Esophagus muscularis mucosa (tissue), 4 donors: ENCODE results near the gene EDIL3. TPM values are rescaled to one million over a fixed set of nuclear protein-coding genes. Genes with fewer than 3 reads are reported as not detected.

Source experiments
- DNase-seq: peaks from one replicate; pipeline ENCODE4 v3.0.0-alpha.2; 2017; ENCODE audit errors: extremely low spot score
- H3K27ac ChIP-seq, 4 donors: fragments of 200-600 bp; sonication (generic); replicated peaks in 1 of 4; 1 replicate in 3 of 4; 2 replicates in 1 of 4; pipeline ENCODE4 v1.5.1; 2016 to 2019; ENCODE audit warnings: mild to moderate bottlenecking in 1 of 4
- H3K27me3 ChIP-seq, 4 donors: fragments of 200-600 bp; sonication (generic); one replicate each; pipeline versions ENCODE4 v1.5.1 to v1.6.0; 2016 to 2019
- H3K36me3 ChIP-seq, 4 donors: fragments of 200-600 bp; sonication (generic); one replicate each; pipeline ENCODE4 v1.5.1; 2016 to 2019
- H3K4me1 ChIP-seq, 4 donors: fragments of 200-600 bp; sonication (generic); one replicate each; pipeline ENCODE4 v1.5.1; 2016 to 2019
- H3K4me3 ChIP-seq, 4 donors: fragments of 200-600 bp; sonication (generic); 1 replicate in 2 of 4; 2 replicates in 2 of 4; pipeline ENCODE4 v1.5.1; 2016 to 2019; ENCODE audit warnings: mild to moderate bottlenecking in 4 of 4, moderate library complexity in 1 of 4
- H3K9me3 ChIP-seq, 4 donors: fragments of 200-600 bp; sonication (generic); 1 replicate in 3 of 4; 2 replicates in 1 of 4; pipeline ENCODE4 v1.5.1; 2016 to 2019
- CTCF ChIP-seq, 3 experiments: fragments of 200-600 bp in 2 of 3; fragments of 450-650 bp in 1 of 3; sonication (generic) in 2 of 3; IDR thresholded peaks; one replicate each; pipeline ENCODE4 v1.5.1; 2017 to 2019; ENCODE audit warnings: antibody characterized with exemption in 3 of 3, mild to moderate bottlenecking in 2 of 3, moderate library complexity in 1 of 3
- EP300 ChIP-seq: sonication (generic); formaldehyde crosslinking; IDR thresholded peaks from one replicate; pipeline ENCODE4 v1.6.1; 2017; ENCODE audit warnings: antibody characterized with exemption
- POLR2A ChIP-seq: fragments of 450-650 bp; IDR thresholded peaks from one replicate; pipeline ENCODE4 v1.6.1; 2017; ENCODE audit warnings: antibody characterized with exemption, moderate library complexity, mild to moderate bottlenecking, low read depth
- POLR2AphosphoS5 ChIP-seq, 2 donors: sonication (generic); formaldehyde crosslinking; IDR thresholded peaks; one replicate each; pipeline ENCODE4 v1.6.1; 2017; ENCODE audit warnings: antibody characterized with exemption in 2 of 2
- WGBS: methylation state at CpG from one replicate; pipeline ENCODE4 v1.1.5; 2018; 5-methylcytosine and 5-hydroxymethylcytosine counted together
- intact Hi-C: fragments of 100-400 bp; cut with DNase I; formaldehyde crosslinking; loops from one replicate; pipeline ENCODE4 v1.15.1; 2023
- total RNA-seq, 4 donors: library from RNA; depleted of rRNA; stranded (reverse); fragments of >200 nt; gene quantifications; one replicate each; pipeline versions ENCODE4 v1.1.0 to v1.2.1, GENCODE V29; 2016

Gene EDIL3
- total RNA-seq, 4 donors from 2014 or later: 10.0 to 17.9 (median 10.8) TPM

DNA sequence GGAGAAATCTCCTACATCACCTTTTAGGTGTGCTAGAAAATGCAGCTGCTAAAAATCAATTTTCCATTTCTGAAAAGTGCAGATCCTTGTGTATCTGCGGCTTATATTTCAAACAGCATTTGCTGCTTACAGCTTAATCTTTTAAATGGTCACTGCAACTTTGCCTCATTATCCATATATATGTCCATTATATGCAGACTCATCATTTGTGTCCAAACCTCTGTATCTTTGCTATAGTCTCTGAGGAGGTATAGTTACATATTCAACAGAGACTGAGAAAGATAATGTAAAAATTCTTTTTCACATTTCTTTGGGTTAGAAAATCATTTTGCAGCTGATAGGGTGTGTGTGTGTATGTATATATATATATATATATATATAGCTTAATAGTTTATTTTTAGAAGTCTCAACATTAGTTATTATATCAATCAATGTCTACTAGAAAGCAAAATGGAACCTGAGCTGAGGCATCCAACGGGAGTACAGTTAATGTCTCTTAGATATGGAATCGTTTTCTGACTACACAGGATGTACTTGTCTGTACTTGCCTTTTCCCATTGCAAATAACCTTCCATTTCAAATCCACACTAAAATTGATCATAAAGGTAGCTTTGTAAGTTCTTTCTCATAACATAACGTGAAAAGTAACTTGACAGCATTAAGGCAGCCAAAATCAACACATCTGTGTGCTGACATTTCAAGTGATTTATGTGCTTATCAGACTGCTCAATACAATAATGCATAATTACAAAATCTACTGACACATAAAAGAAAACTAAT lies 397.0 kb downstream of the EDIL3 start:
- no peaks in the 10 kb centered on the region for H3K27me3 ChIP-seq
- DNase-seq: no peak
- H3K9me3 ChIP-seq: no peaks in the 10 kb centered on the region
- H3K36me3 ChIP-seq: no peaks in the 10 kb centered on the region
- TF ChIP-seq POLR2AphosphoS5 (IDR thresholded peaks at IDR 0.05) (no peak), POLR2A (no peak), CTCF (IDR thresholded peaks at IDR 0.05) (no peak), EP300 (no peak)
- no peak overlapping the region for H3K4me3 ChIP-seq
- H3K4me1 ChIP-seq: no peaks in the 10 kb centered on the region
- no peak overlapping the region for H3K27ac ChIP-seq
- WGBS: 73% methylated on average over 4 of the region's 4 CpGs
- intact Hi-C loops: no loop called here

- no peak for TF ChIP-seq POLR2A
- TF ChIP-seq CTCF (IDR thresholded peaks at IDR 0.05): no peak
- no peak for TF ChIP-seq POLR2AphosphoS5 (IDR thresholded peaks at IDR 0.05)
- no peak for TF ChIP-seq EP300
- 90% methylated on average over 4 of the region's 4 CpGs for WGBS
- Histone ChIP-seq H3K9me3 (no peaks in the 10 kb centered on the region), H3K4me1 (no peaks in the 10 kb centered on the region), H3K4me3 (no peak overlapping the region), H3K36me3 (no peaks in the 10 kb centered on the region), H3K27me3 (no peaks in the 10 kb centered on the region), H3K27ac (no peak overlapping the region)
- DNase-seq: no peak
- intact Hi-C loops: no loop called here
These were observed 400.8 kb downstream of the EDIL3 start for GRCh38 chr5:83983852-83984251.

- Histone ChIP-seq H3K9me3 (no peaks in the 10 kb centered on the region), H3K36me3 (no peaks in the 10 kb centered on the region), H3K4me1 (no peaks in the 10 kb centered on the region), H3K27ac (no peak overlapping the region), H3K4me3 (no peak overlapping the region), H3K27me3 (no peaks in the 10 kb centered on the region)
- intact Hi-C loops: no loop called here
- no peak for TF ChIP-seq POLR2AphosphoS5 (IDR thresholded peaks at IDR 0.05)
- no peak for TF ChIP-seq POLR2A
- TF ChIP-seq EP300: no peak
- no peak for TF ChIP-seq CTCF (IDR thresholded peaks at IDR 0.05)
- WGBS: 75% methylated on average over 7 of the region's 7 CpGs
- no peak for DNase-seq
These were observed 410.5 kb downstream of the EDIL3 start for GRCh38 chr5:83973925-83974815.

DNA sequence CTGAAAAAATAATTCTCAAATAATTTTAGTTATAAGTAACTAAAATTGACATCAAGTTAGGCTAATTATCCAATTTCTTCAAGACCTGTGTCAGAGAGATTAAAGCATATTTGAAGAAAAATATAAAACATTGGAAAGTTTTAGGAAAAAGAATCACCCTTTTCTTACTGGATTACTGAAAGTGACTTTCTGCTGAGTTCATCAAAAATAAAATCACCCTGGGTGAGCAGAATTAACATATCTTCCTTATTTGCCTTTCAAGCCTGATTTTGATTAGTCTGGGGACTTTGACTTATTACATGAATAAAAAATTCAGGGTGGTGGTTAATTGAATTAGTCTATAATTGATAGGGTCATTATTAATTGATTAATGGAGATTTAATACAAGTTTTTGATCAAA lies 411.8 kb downstream of the EDIL3 start:
- no peaks in the 10 kb centered on the region for H3K27me3 ChIP-seq
- no peak overlapping the region for H3K4me3 ChIP-seq
- no peak for TF ChIP-seq EP300
- no peak for TF ChIP-seq POLR2AphosphoS5 (IDR thresholded peaks at IDR 0.05)
- TF ChIP-seq CTCF (IDR thresholded peaks at IDR 0.05): no peak
- no peak for TF ChIP-seq POLR2A
- no peak overlapping the region for H3K27ac ChIP-seq
- H3K4me1 ChIP-seq: no peaks in the 10 kb centered on the region
- no peak for DNase-seq
- intact Hi-C loops: no loop called here
- H3K36me3 ChIP-seq: no peaks in the 10 kb centered on the region
- H3K9me3 ChIP-seq: no peaks in the 10 kb centered on the region
